ENCODE measurements around the gene HLA-DPB1.

Gene HLA-DPB1

GRCh38 chr6:33105386-33105785, 29.6 kb downstream of the HLA-DPB1 start:
- DNase-seq, result no peak

DNA sequence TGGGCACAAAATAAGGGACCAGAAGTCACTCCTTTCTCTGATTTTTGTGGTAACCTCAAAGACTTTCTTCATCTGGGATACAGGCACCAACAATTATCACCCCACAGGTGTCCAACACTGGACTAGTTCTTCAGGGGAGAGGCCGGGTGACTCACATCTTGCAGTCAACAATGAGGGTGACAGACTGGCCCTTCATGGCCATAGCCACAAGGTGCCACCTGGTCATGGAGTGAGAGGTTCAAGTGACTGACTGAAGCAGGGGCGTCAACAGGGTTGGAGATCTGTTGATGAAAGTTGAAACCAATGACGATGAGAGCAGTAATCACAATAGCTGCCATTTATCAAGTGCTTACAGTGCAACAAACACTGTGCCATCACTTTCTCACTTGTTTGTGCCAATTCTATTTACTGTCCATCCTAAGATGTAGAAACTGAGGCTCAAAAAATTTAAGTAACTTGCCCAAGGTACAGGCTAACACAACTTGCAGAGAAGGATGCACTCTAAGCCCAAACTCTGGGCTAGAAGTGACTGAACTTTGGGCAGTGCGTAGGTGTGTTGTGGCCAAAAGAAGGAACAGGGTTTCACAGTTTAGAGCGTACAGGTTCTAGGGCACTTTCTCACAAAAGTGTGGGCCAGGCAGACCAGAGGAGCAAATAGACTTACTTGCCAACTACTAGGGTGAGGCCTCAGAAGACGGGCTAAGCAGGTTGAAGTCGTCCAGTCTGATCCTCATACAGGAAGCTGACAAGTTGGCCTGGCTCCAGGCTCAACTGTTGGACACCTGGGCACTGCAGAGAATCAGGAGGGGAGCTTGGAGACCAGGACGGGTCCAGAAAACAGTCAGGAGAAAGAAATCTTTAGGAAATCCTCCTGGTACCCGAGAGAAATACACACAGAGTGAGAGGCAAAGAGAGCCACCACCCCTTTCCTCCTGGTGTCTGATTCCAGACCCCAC, 30.4 kb downstream of the HLA-DPB1 start:
- DNase-seq, result no peak

DNA sequence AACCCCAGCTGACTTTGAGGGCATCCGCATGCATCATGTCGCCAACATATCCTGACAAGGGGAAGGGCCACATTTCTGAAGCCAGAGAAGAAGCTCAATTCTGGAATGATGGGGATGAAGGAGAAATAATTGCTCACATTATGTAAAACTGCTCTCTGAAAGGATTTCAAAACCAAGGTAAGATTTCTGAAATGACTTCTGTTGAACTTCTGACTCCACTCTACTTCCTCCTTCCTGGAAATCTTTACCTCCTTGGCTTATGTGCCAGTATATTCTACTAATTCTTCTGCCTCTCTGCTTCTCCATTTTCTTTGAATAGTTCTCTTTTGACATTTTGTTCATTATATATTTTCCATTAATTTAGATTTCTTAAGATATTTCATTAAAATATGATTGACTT, 31.9 kb downstream of the HLA-DPB1 start:
- no peak for DNase-seq

GRCh38 chr6:33108307-33108706, 32.5 kb downstream of the HLA-DPB1 start:
- DNase-seq, result no peak

- peak in 1 of 2 donors; percentile 71 for DNase-seq
These were observed 36.4 kb downstream of the HLA-DPB1 start for GRCh38 chr6:33112148-33112547.

GRCh38 chr6:33113755-33114154, 38.0 kb downstream of the HLA-DPB1 start:
- DNase-seq, result no peak

GRCh38 chr6:33114406-33114805, 38.6 kb downstream of the HLA-DPB1 start:
- DNase-seq, result no peak

DNA sequence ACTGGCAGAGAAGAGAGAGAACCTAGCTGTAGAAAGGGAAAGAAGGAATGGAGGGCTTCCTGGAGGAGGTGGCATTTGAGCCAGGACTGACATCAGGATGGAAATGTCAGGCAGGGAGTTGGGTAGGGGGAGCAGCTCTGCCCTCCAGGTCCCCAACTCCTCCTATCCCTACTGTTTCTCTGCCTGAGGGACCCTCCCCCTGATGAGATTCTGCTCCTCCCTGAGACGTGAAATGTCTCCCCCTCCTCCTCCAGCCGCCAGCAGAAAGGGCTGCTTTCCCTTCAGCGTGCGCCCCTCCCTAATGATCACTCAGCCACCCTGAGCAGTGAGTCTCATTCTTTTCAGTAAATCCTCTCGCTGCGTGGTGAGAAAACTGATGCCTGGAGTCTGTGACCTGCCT, 40.6 kb downstream of the HLA-DPB1 start:
- no peak for DNase-seq

GRCh38 chr6:33116841-33117711, 41.3 kb downstream of the HLA-DPB1 start:
- no peak for DNase-seq

- no peak for DNase-seq
These were observed 42.1 kb downstream of the HLA-DPB1 start for GRCh38 chr6:33117811-33118277.

GRCh38 chr6:33118525-33119123, 42.8 kb downstream of the HLA-DPB1 start:
- DNase-seq, result peak in 1 of 2 donors; percentile 55

GRCh38 chr6:33120001-33120400, 44.2 kb downstream of the HLA-DPB1 start:
- no peak for DNase-seq

DNA sequence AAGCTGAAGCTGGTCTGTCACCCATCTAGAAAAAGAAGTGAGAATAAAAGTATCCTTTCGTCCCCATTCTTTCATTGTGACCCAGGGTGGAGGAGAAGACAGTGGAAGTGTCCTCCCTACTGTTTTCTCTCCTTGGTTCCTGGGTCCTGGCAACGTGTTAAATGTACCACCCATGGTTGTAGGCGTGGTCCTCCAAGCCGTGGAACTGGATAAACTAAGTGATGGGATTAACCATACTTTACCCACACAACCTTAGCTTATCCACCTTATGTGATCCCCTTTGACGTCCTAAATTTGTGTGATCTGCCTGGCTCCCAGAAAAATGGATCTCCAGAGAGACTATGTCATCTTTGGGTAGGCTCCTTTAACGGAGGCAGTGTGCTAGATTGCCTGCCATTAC, 47.4 kb downstream of the HLA-DPB1 start:
- DNase-seq, result no peak

- peak in 1 of 2 donors; percentile 5 for DNase-seq
These were observed 48.1 kb downstream of the HLA-DPB1 start for GRCh38 chr6:33123732-33124524.

DNA sequence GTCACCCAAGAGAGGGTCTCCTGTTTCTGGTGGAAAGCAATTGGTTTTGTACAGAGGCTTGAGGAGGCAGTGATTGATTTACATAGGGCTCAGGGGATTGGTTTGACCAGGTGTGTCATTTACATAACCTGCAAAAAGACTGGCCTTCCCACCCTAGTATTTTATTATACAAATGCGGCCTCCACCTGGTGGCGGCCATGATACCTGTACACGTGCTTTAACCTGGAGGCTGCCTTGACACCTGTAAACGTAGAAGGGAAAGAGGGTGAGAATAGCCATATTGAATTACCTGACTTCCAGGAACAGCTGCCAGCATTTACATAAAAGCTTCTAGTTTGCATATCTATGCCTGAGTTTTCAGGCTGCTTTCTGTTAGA, 48.7 kb downstream of the HLA-DPB1 start:
- no peak for DNase-seq

GRCh38 chr6:33124947-33125346, 49.2 kb downstream of the HLA-DPB1 start:
- DNase-seq, result no peak

DNA sequence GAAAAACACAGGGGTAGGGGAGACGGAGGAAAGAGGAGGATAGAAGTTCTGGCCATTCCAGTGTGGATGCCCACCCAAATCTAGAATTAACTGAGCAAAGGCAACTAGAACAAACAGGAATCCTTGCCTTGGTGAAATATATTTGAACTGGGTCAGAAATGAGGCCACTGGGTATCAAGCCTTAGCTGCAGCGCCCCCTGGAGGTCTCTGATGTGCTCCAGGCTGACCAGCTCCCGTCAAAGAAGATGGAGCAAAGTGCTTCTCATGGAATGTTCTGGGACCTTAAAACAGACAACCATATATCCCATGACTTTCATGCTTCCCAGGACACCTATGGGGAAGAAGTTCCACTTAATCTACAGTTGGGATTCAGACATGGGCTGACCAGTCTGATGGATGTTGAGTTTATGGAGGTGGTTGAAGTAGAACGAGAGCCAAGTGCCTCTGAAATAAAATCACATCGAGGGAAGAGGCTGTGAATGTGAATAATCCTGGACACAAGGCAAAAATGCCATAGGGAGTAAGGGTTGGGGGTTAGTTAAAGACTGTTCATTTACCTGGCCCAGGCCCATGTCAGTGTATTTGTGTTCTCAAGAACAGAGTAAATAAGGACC, 50.4 kb downstream of the HLA-DPB1 start:
- DNase-seq, result peak in 1 of 2 donors; percentile 20

DNA sequence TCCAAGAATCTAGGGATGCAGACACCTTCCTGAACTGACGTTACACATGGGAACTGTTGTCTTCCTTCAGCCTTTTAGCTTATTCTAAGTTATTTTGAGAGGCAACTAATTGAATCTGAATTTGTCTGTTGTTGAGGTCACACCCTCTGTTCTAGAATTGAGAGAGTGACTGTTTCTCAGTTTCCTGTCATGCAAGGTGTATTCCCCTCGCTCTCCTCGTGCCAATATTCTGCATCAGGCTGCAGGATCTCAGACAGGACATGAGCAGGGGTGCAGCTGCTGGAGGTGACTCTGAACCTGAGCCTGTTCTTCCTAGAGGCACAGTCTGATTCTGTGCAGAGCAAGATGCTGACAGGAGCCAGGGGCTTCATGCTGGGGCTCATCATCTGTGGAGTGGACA, 52.5 kb downstream of the HLA-DPB1 start:
- no peak for DNase-seq

DNA sequence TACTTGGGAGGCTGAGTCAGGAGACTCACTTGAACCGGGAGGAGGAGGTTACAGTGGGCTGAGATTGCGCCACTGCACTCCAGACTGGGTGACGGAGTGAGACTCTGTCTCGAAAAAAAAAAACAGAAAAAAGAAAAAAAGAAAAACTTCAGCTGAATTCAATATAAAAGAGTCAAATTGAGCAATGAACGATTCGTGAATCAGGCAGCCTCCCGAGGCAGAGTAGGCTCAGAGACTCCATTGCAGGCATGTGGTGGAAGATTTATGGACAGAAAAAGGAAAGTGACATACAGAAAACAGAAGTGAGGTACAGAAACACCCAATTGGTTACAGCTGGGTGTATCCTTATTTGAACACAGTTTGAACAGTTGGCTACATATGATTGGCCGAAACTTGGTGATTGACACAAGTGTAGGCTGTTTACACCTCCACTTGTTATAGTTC, 56.3 kb downstream of the HLA-DPB1 start:
- no peak for DNase-seq

DNA sequence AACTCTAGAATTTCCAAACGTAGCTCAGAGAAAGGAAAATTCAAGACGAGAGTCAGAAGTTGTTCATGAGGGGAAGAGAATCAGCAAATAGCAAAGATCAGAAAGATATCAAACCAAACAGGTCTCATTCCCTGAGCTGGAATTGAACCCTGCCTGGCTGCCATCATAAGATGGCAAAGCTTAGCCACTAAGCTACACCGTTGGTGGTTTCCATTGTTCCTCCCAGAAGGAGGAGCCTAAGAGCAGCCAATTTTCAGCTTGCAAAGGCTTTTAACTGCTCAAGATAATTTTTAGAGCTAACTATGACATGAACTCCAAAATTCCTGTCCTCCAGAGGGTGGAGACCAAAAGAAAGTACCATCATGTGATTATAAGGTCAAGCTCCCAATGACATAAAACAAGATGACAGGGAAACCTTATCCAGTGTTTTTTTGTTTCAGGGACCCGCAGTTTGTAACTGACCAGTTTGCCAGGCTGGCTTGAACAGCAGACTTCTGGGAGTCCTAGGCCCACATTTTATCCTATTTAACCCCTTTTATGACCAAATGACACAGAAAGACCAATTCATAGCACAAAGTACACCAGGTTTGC, 60.6 kb downstream of the HLA-DPB1 start:
- DNase-seq, result no peak
